Coronary artery (tissue), 2 donors: ENCODE data around the gene RFX3.

Experiments
- DNase-seq: peaks from one replicate; pipeline ENCODE4 v3.0.0-alpha.2; 2017; ENCODE audit warnings: low spot score
- H3K27ac ChIP-seq, 2 donors: fragments of 200-600 bp; sonication (generic); one replicate each; pipeline ENCODE4 v1.5.1; 2016 to 2019
- H3K4me3 ChIP-seq: fragments of 200-600 bp; sonication (generic); 2 replicates; pipeline ENCODE4 v1.5.1; 2016; ENCODE audit warnings: mild to moderate bottlenecking, moderate library complexity
- CTCF ChIP-seq: fragments of 200-600 bp; sonication (generic); IDR thresholded peaks from one replicate; pipeline ENCODE4 v1.5.1; 2019; ENCODE audit warnings: antibody characterized with exemption

Gene RFX3

GRCh38 chr9:3525836-3526164, at the start of gene RFX3:
Gene RFX3 (minus strand): TSS chr9:3526001. CDS start chr9:3395588, 130,413 bp downstream.
- Histone ChIP-seq H3K27ac (peak within 1 kb of the TSS; percentile 98 to 100), H3K4me3 (peak within 1 kb of the TSS; percentile 84)
- DNase-seq: peak; percentile 95
- TF ChIP-seq CTCF: no peak

GRCh38 chr9:3571500-3571899, 45.7 kb upstream of the RFX3 start:
- no peak overlapping the region for H3K4me3 ChIP-seq
- no peak for TF ChIP-seq CTCF

GRCh38 chr9:3569529-3569928, 43.7 kb upstream of the RFX3 start:
- no peak overlapping the region for H3K4me3 ChIP-seq
- H3K27ac ChIP-seq: no peak overlapping the region
- DNase-seq: no peak
- TF ChIP-seq CTCF: no peak

More at GRCh38 chr9:3571500-3571899, 45.7 kb upstream of the RFX3 start:
- H3K27ac ChIP-seq: no peak overlapping the region
- no peak for DNase-seq

- Histone ChIP-seq H3K27ac (no peak overlapping the region), H3K4me3 (no peak overlapping the region)
- no peak for DNase-seq
- no peak for TF ChIP-seq CTCF
Observed at GRCh38 chr9:3567988-3568387, 42.2 kb upstream of the RFX3 start.

GRCh38 chr9:3553076-3553765, 27.4 kb upstream of the RFX3 start:
- H3K4me3 ChIP-seq: no peak overlapping the region
- no peak overlapping the region for H3K27ac ChIP-seq
- DNase-seq: no peak
- no peak for TF ChIP-seq CTCF

- H3K27ac ChIP-seq: no peak overlapping the region
- DNase-seq: no peak
- TF ChIP-seq CTCF: no peak
Observed at GRCh38 chr9:3549225-3549624, 23.4 kb upstream of the RFX3 start.

GRCh38 chr9:3548648-3549047, 22.8 kb upstream of the RFX3 start:
- TF ChIP-seq CTCF: no peak
- Histone ChIP-seq H3K27ac (no peak overlapping the region), H3K4me3 (no peak overlapping the region)
- no peak for DNase-seq

More at GRCh38 chr9:3549225-3549624, 23.4 kb upstream of the RFX3 start:
- no peak overlapping the region for H3K4me3 ChIP-seq
